ENCODE data around the gene DNAJC12. TPM values are rescaled to one million over a fixed set of nuclear protein-coding genes. Genes with fewer than 3 reads are reported as not detected.
"Not testable (repeated sequence)": the region's sequence is repeated elsewhere in the genome, so short reads cannot be mapped to it uniquely, and the experiment has no call there.

The DNAJC12 gene
- total RNA-seq, 1 donor from 2014 or later, result 7.1 TPM

GRCh38 chr10:67779465-67780203 lies 58.4 kb downstream of the DNAJC12 start:
- DNase-seq (ENCODE audit: missing footprints), result no peak
- peak; percentile 75 for ATAC-seq
- intact Hi-C loops (cut with DNase I), result loop anchor here (1.0 to 10.0 kb wide), 3 partner anchors 83 to 255 kb away; partner anchors contain the start of gene CTNNA3

- DNase-seq (ENCODE audit: missing footprints), result no peak
- intact Hi-C loops (cut with DNase I), result no loop called here
- no peak for ATAC-seq
Measured at GRCh38 chr10:67776371-67776770, 61.6 kb downstream of the DNAJC12 start.

- DNase-seq (ENCODE audit: missing footprints), result no peak
- no peak for ATAC-seq
- intact Hi-C loops (cut with DNase I), result no loop called here
Measured at GRCh38 chr10:67775279-67775678, 62.7 kb downstream of the DNAJC12 start.

GRCh38 chr10:67772894-67773511 lies 65.0 kb downstream of the DNAJC12 start:
- DNase-seq (ENCODE audit: missing footprints) (no peak), ATAC-seq (peak; percentile 56)
- intact Hi-C loops (cut with DNase I), result no loop called here

- DNase-seq (ENCODE audit: missing footprints), result no peak
- intact Hi-C loops (cut with DNase I), result no loop called here
- no peak for ATAC-seq
Measured at GRCh38 chr10:67772151-67772550, 65.8 kb downstream of the DNAJC12 start.

GRCh38 chr10:67771200-67771599 lies 66.8 kb downstream of the DNAJC12 start:
- intact Hi-C loops (cut with DNase I), result no loop called here
- ATAC-seq, result no peak
- DNase-seq (ENCODE audit: missing footprints), result no peak

GRCh38 chr10:67770537-67770936 lies 67.5 kb downstream of the DNAJC12 start:
- intact Hi-C loops (cut with DNase I), result no loop called here
- DNase-seq (ENCODE audit: missing footprints) (no peak), ATAC-seq (no peak)

GRCh38 chr10:67767244-67767643 lies 70.7 kb downstream of the DNAJC12 start:
- DNase-seq (ENCODE audit: missing footprints), result no peak
- ATAC-seq, result no peak
- intact Hi-C loops (cut with DNase I), result no loop called here

- ATAC-seq, result peak; percentile 95
- intact Hi-C loops (cut with DNase I), result loop anchor here (1.0 to 5.0 kb wide), 2 partner anchors 68 to 97 kb away; partner anchors contain the start of gene CTNNA3
- DNase-seq (ENCODE audit: missing footprints), result peak; percentile 92
Measured at GRCh38 chr10:67764012-67764822, 73.8 kb downstream of the DNAJC12 start.

- ATAC-seq (peak; percentile 80), DNase-seq (ENCODE audit: missing footprints) (peak; percentile 89)
- intact Hi-C loops (cut with DNase I), result loop anchor here (1.0 to 5.0 kb wide), 2 partner anchors 67 to 96 kb away; partner anchors contain the start of gene CTNNA3
Measured at GRCh38 chr10:67763499-67764011, 74.4 kb downstream of the DNAJC12 start.

GRCh38 chr10:67762567-67762966 lies 75.4 kb downstream of the DNAJC12 start:
- intact Hi-C loops (cut with DNase I), result loop anchor here (5.0 kb wide), 1 partner anchor 95 kb away; no protein-coding TSS in a partner anchor
- peak; percentile 57 for DNase-seq (ENCODE audit: missing footprints)
- not testable (repeated sequence) for ATAC-seq

GRCh38 chr10:67760272-67760671 lies 77.7 kb downstream of the DNAJC12 start:
- ATAC-seq (no peak), DNase-seq (ENCODE audit: missing footprints) (peak; percentile 23)
- intact Hi-C loops (cut with DNase I), result loop anchor here (5.0 kb wide), 1 partner anchor 93 kb away; no protein-coding TSS in a partner anchor

Other genes with a start within 250 kb of the DNAJC12 start
- 120 TPM for gene CTNNA3, start 142.0 kb downstream of the DNAJC12 start, total RNA-seq
- 10.9 TPM for gene SIRT1, start 46.5 kb upstream of the DNAJC12 start, total RNA-seq
- 25.5 TPM for gene HERC4, start 237.1 kb upstream of the DNAJC12 start, total RNA-seq